OCI-LY7 (cell line): Measurements from ENCODE around the gene NAGPA. TPM values are rescaled to one million over a fixed set of nuclear protein-coding genes. Genes with fewer than 3 reads are reported as not detected.
"Not testable (repeated sequence)": the region's sequence is repeated elsewhere in the genome, so short reads cannot be mapped to it uniquely, and the experiment has no call there.

Source experiments
- Bru-seq: library from RNA; stranded (reverse); fragments of 400-500 nt; gene quantifications from one replicate; lab custom pipeline; 2021; lab: Mats Ljungman, UMichigan
- BruChase-seq, 2 experiments: library from RNA; stranded (reverse); fragments of 400-500 nt; gene quantifications; one replicate each; lab custom pipeline; 2021; lab: Mats Ljungman, UMichigan
- BruUV-seq: library from RNA; stranded (reverse); fragments of 400-500 nt; replicated peaks from 2 replicates; lab custom pipeline; 2021; lab: Mats Ljungman, UMichigan
- CTCF ChIA-PET: fragments of 300-600 bp; sonication (Branson Sonifier 250); formaldehyde crosslinking; loops from one replicate; lab custom pipeline; 2022; ENCODE audit warnings: antibody characterized with exemption; ENCODE audit not compliant: unreplicated experiment; lab: Charles Lee
- POLR2A ChIA-PET: fragments of 300-600 bp; sonication (Branson Sonifier 250); formaldehyde crosslinking; loops from one replicate; lab custom pipeline; 2022; ENCODE audit warnings: antibody characterized with exemption; lab: Charles Lee
- DNase-seq: peaks from one replicate; pipeline ENCODE4 v3.0.0-alpha.2; 2015; ENCODE audit warnings: low spot score
- H2AFZ ChIP-seq: fragments of 200-600 bp; sonication (generic), shearing (Covaris generic); 2 replicates; pipeline ENCODE4 v1.6.1; 2014; ENCODE audit warnings: mild to moderate bottlenecking, antibody characterized with exemption, low read length, moderate library complexity
- H3K27ac ChIP-seq: fragments of 200-600 bp; sonication (generic); 2 replicates; pipeline ENCODE4 v1.5.1; 2014; ENCODE audit warnings: mixed run types, low read depth, mild to moderate bottlenecking, moderate library complexity, low read length, inconsistent platforms; ENCODE audit not compliant: poor library complexity, severe bottlenecking
- H3K36me3 ChIP-seq: fragments of 200-600 bp; sonication (generic); 2 replicates; pipeline ENCODE4 v1.6.1; 2014; ENCODE audit warnings: mild to moderate bottlenecking, antibody characterized with exemption, low read length, moderate library complexity, mixed read lengths; ENCODE audit not compliant: insufficient read depth
- H3K4me1 ChIP-seq: fragments of 200-600 bp; sonication (generic); 2 replicates; pipeline ENCODE4 v1.5.1; 2014; ENCODE audit warnings: mild to moderate bottlenecking, low read length; ENCODE audit not compliant: insufficient read depth, poor library complexity, severe bottlenecking
- H3K4me2 ChIP-seq: fragments of 200-600 bp; sonication (generic); 2 replicates; pipeline ENCODE4 v1.6.1; 2014; ENCODE audit warnings: mild to moderate bottlenecking, low read length
- H3K4me3 ChIP-seq: fragments of 200-600 bp; sonication (generic); 2 replicates; pipeline ENCODE4 v1.5.1; 2014; ENCODE audit warnings: mild to moderate bottlenecking, low read depth, low read length; ENCODE audit not compliant: poor library complexity, severe bottlenecking
- H3K79me2 ChIP-seq: fragments of 200-600 bp; sonication (generic); 2 replicates; pipeline ENCODE4 v1.6.1; 2016; ENCODE audit warnings: low read depth, mild to moderate bottlenecking, low read length, moderate library complexity, mixed read lengths; ENCODE audit not compliant: insufficient read depth
- H3K9me2 ChIP-seq: fragments of 200-600 bp; sonication (generic); 2 replicates; pipeline ENCODE4 v1.6.1; 2016; ENCODE audit warnings: mild to moderate bottlenecking, low read length, mixed read lengths; ENCODE audit not compliant: insufficient read depth
- H3K9me3 ChIP-seq: fragments of 200-600 bp; sonication (generic); 2 replicates; pipeline ENCODE4 v1.6.1; 2014; ENCODE audit warnings: mild to moderate bottlenecking, mixed run types, low read length, mixed read lengths
- H4K20me1 ChIP-seq: fragments of 200-600 bp; sonication (generic); 2 replicates; pipeline ENCODE4 v1.6.1; 2014; ENCODE audit warnings: mild to moderate bottlenecking, antibody characterized with exemption, low read length, moderate library complexity, mixed read lengths; ENCODE audit not compliant: insufficient read depth
- EZH2phosphoT487 ChIP-seq: fragments of 200-600 bp; sonication (generic); IDR thresholded peaks from 2 replicates; pipeline ENCODE4 v1.6.1; 2018; ENCODE audit warnings: low read depth, borderline replicate concordance, mild to moderate bottlenecking, mixed run types, antibody characterized with exemption, low read length, moderate library complexity, mixed read lengths
- intact Hi-C: fragments of 100-400 bp; cut with micrococcal nuclease; formaldehyde crosslinking; loops from one replicate; pipeline ENCODE4 v1.10.0; 2022; ENCODE audit not compliant: unreplicated experiment
- long read RNA-seq: library from polyadenylated mRNA; stranded (forward); transcript quantifications from one replicate; pipeline ENCODE4 v2.0.0, GENCODE V29; 2022
- total RNA-seq, 2 experiments: library from RNA; depleted of rRNA in 1 of 2; stranded (reverse); fragments of >200 nt in 1 of 2; shearing (Covaris generic) in 1 of 2; gene quantifications; 2 replicates each; pipeline ENCODE4 v1.2.3, GENCODE V29; 2014 to 2022
- TF ChIP-seq, protein P1 (sequence below): fragments of 200-600 bp; sonication (generic); conservative IDR thresholded peaks from 2 replicates; pipeline ENCODE4 v1.5.1; 2014; ENCODE audit warnings: mild to moderate bottlenecking, antibody characterized with exemption, low read length, moderate library complexity, mixed read lengths

NAGPA gene, protein sequence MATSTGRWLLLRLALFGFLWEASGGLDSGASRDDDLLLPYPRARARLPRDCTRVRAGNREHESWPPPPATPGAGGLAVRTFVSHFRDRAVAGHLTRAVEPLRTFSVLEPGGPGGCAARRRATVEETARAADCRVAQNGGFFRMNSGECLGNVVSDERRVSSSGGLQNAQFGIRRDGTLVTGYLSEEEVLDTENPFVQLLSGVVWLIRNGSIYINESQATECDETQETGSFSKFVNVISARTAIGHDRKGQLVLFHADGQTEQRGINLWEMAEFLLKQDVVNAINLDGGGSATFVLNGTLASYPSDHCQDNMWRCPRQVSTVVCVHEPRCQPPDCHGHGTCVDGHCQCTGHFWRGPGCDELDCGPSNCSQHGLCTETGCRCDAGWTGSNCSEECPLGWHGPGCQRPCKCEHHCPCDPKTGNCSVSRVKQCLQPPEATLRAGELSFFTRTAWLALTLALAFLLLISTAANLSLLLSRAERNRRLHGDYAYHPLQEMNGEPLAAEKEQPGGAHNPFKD
- total RNA-seq (2014; rRNA removed; shearing (Covaris generic)) (12.8 and 15.6 TPM in 2 replicates), total RNA-seq (2022) (12.2 and 14.6 TPM in 2 replicates), Bru-seq, nascent RNA (percentile 52 among the genes with signal in this experiment), BruChase-seq, experiment 1, labeled RNA remaining after a 6-hour chase (percentile 54 among the genes with signal in this experiment), BruChase-seq, experiment 2, labeled RNA remaining after a 2-hour chase (percentile 59 among the genes with signal in this experiment)
- long read RNA-seq, transcript NAGPA-201 (10 exons, 2,202 nt): major isoform, 7 of 16 reads
- long read RNA-seq, partial matches to known transcripts: 3 of 16 reads
- long read RNA-seq, other reads (novel, unspliced or antisense): 6 of 16 reads

DNA sequence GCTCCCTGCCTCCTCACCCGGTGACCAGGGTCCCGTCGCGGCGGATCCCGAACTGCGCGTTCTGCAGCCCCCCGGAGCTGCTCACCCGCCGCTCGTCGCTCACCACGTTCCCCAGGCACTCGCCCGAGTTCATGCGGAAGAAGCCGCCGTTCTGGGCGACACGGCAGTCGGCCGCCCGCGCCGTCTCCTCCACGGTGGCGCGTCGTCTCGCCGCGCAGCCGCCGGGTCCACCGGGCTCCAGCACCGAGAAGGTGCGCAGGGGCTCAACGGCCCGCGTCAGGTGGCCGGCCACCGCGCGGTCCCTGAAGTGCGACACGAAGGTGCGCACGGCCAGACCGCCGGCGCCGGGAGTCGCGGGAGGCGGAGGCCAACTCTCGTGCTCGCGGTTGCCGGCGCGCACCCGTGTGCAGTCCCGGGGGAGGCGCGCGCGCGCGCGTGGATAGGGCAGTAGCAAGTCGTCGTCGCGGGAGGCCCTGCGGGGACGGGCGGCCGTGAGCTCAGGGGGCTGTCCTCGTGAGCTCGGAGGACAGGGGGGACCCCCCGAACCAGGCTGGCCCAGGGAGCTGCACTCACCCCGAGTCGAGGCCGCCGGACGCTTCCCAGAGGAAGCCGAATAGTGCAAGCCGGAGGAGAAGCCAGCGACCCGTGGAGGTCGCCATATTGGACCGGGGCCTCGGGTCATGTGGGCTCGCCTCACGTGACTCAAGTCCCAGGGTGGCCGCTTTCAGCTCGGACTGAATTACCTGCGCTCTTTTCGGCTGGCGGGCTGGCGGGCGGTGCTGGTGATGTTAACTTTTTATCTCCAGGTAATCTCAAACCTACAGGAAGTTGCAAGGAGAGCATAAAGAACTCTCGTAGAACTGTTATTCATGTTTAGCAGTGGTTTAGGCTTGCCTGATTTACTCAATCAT, at the start of gene NAGPA:
Gene NAGPA (minus strand): TSS at position 680 of the 911 bp plus-strand sequence. CDS start 21 bp downstream, at position 659.
- DNase-seq: peak; percentile 86
- ChIA-PET CTCF (interaction anchor here (1.1 kb wide), 1 partner anchor 27 kb away, joined by 3 read pairs; no protein-coding TSS in a partner anchor), POLR2A (interaction anchor here (0.6 to 1.5 kb wide), 4 partner anchors 19 to 66 kb away, joined by 3 to 4 read pairs (median 3); partner anchors contain the start of gene ALG1)
- no peak for TF ChIP-seq EZH2phosphoT487
- TF ChIP-seq, protein P1, sequence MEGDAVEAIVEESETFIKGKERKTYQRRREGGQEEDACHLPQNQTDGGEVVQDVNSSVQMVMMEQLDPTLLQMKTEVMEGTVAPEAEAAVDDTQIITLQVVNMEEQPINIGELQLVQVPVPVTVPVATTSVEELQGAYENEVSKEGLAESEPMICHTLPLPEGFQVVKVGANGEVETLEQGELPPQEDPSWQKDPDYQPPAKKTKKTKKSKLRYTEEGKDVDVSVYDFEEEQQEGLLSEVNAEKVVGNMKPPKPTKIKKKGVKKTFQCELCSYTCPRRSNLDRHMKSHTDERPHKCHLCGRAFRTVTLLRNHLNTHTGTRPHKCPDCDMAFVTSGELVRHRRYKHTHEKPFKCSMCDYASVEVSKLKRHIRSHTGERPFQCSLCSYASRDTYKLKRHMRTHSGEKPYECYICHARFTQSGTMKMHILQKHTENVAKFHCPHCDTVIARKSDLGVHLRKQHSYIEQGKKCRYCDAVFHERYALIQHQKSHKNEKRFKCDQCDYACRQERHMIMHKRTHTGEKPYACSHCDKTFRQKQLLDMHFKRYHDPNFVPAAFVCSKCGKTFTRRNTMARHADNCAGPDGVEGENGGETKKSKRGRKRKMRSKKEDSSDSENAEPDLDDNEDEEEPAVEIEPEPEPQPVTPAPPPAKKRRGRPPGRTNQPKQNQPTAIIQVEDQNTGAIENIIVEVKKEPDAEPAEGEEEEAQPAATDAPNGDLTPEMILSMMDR: no peak
- H3K36me3 ChIP-seq: no peaks in the 10 kb centered on the region
- BruUV-seq: no TSS peak
- peak within 1 kb of the TSS; percentile 85 for H3K4me3 ChIP-seq
- H3K79me2 ChIP-seq: no peaks in the 10 kb centered on the region
- H4K20me1 ChIP-seq: no peaks in the 10 kb centered on the region
- peak within 1 kb of the TSS; percentile 97 for H2AFZ ChIP-seq
- no peaks in the 10 kb centered on the region for H3K9me3 ChIP-seq
- H3K4me2 ChIP-seq: peak within 1 kb of the TSS; percentile 78
- peaks cover 15% of the 10 kb centered on the region for H3K4me1 ChIP-seq
- H3K27ac ChIP-seq: no peak within 1 kb of the TSS
- no peaks in the 10 kb centered on the region for H3K9me2 ChIP-seq
- intact Hi-C loops: no loop called here

DNA sequence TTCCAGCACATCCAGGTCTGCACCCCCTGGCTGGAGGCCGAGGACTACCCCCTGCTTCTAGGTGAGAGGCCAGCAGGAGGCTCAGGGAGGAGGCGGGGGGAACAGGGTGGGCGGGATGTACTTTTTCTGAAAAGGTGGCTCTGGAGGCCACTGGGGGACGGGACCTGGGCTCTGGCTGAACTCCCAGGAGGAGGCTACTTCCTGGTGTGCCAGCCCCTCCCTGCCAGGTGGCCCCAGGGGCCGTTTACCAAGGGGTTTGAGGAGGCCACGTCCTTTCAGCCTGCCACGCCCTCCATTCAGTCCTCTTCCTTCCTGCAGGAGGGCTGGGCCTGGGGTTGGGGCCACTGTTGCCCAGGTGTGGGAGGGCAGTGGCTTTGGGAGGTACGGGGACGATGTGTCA, 47.3 kb upstream of the NAGPA start:
- H3K4me3 ChIP-seq, H2AFZ ChIP-seq, H3K4me2 ChIP-seq, BruUV-seq, H4K20me1 ChIP-seq, POLR2A ChIA-PET, H3K9me3 ChIP-seq, intact Hi-C loops, DNase-seq, CTCF ChIA-PET, H3K4me1 ChIP-seq, H3K9me2 ChIP-seq, H3K27ac ChIP-seq, H3K79me2 ChIP-seq: not testable (repeated sequence)
- peaks cover 17% of the 10 kb centered on the region; the same call in 1 of the 2 replicates for H3K36me3 ChIP-seq

DNA sequence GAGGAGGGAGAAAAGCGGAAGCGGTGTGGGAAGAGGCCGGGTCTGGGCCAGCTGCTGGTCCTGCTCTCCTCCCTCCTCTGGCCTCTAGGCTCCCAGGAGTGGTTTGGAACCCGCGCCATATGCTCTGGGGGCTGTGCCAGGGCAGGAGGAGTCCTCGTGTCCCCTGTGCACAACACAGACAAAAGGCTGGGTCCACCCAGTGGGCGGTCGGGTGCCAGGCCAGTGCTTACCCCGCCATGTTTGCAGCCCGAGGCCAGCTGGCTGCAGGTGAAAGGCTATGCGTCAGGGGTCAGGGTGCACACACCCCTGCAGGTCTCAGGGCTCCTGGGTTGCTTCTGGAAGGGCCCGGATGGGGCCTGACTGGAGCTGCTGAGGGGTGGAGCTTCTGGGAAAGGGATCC, 46.7 kb upstream of the NAGPA start:
- H3K4me1 ChIP-seq, H3K9me2 ChIP-seq, H2AFZ ChIP-seq, CTCF ChIA-PET, H3K27ac ChIP-seq, BruUV-seq, H3K4me3 ChIP-seq, H4K20me1 ChIP-seq, POLR2A ChIA-PET, H3K4me2 ChIP-seq, DNase-seq, intact Hi-C loops, H3K9me3 ChIP-seq, H3K79me2 ChIP-seq: not testable (repeated sequence)
- H3K36me3 ChIP-seq: peaks cover 23% of the 10 kb centered on the region; the same call in 1 of the 2 replicates
